Mammary epithelial cell (primary cell): ENCODE results near the gene KIF1A.

Experiments
- CTCF ChIP-seq, 2 donors: IDR thresholded peaks in 1 of 2; conservative IDR thresholded peaks in 1 of 2; 2 replicates each; pipeline ENCODE4 v1.5.1; 2011 to 2012; ENCODE audit warnings: inconsistent platforms in 2 of 2, low read length in 2 of 2, mild to moderate bottlenecking in 2 of 2, control low read depth in 1 of 2, low read depth in 1 of 2; ENCODE audit not compliant: insufficient read depth in 1 of 2; ENCODE audit errors: extremely low read depth in 1 of 2
- EZH2 ChIP-seq: IDR thresholded peaks from 2 replicates; pipeline ENCODE4 v1.6.1; 2012; ENCODE audit warnings: low read length, inconsistent platforms, borderline replicate concordance

- no peak for TF ChIP-seq CTCF (conservative IDR thresholded peaks at IDR 0.05 in 1 of 2, IDR thresholded peaks at IDR 0.05 in 1 of 2; ENCODE audit: extremely low read depth in 1 of 2, insufficient read depth in 1 of 2, low read depth in 1 of 2, low read length in 2 of 2)
- TF ChIP-seq EZH2: no peak
These were observed 133.6 kb downstream of the KIF1A start for GRCh38 chr2:240686460-240686859.
